ENCODE results near the gene NR1I3.
A peak's percentile ranks its signal among the peaks of the same experiment; 100 is the strongest.

Gene NR1I3

DNA sequence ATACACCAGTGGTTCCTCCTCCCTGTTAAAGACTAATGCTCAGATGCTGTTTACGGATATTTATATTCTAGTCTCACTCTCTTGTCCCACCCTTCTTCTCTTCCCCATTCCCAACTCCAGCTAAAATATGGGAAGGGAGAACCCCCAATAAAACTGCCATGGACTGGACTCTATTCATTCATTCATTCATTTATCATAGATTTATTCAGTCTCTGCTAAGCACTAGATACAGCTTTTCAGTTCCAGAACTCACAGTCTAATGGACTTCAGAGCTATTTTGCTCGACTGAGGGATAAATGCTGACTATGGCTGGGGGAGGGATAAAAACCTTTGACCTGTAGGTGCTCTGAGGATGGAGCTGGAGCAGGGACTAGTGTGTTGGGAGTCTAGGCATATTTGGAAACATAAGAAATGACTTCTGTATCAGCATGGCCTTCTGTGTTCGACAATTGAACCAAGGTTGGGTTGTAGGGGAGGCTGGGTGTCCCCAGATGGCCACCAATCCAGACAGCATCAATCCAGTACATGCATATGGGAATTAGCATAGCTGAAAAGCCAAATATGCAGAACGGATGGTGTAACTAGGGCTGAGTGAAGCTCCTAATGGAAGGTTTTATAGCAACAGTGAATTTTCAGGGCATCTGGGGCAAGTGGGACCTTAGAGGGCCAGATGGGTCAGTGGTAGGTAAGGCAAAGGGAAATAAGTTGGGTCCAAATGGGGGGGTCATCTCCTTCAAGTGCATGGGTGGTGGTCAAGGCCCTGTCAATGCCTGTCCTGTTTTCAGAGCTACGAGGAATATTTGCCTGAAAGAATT is 18.7 kb downstream of the NR1I3 start:
- H3K4me3 ChIP-seq (ENCODE audit: severe bottlenecking) = no peak overlapping the region
- no peaks in the 10 kb centered on the region for H3K4me1 ChIP-seq (ENCODE audit: insufficient read depth, poor library complexity, severe bottlenecking)
- TF ChIP-seq, protein P1, sequence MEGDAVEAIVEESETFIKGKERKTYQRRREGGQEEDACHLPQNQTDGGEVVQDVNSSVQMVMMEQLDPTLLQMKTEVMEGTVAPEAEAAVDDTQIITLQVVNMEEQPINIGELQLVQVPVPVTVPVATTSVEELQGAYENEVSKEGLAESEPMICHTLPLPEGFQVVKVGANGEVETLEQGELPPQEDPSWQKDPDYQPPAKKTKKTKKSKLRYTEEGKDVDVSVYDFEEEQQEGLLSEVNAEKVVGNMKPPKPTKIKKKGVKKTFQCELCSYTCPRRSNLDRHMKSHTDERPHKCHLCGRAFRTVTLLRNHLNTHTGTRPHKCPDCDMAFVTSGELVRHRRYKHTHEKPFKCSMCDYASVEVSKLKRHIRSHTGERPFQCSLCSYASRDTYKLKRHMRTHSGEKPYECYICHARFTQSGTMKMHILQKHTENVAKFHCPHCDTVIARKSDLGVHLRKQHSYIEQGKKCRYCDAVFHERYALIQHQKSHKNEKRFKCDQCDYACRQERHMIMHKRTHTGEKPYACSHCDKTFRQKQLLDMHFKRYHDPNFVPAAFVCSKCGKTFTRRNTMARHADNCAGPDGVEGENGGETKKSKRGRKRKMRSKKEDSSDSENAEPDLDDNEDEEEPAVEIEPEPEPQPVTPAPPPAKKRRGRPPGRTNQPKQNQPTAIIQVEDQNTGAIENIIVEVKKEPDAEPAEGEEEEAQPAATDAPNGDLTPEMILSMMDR (IDR thresholded peaks at IDR 0.05; ENCODE audit: poor library complexity, severe bottlenecking) = no peak
- no peaks in the 10 kb centered on the region for H3K27me3 ChIP-seq (ENCODE audit: insufficient read depth, poor library complexity, severe bottlenecking)
- DNase-seq (ENCODE audit: low spot score) (no peak), ATAC-seq (ENCODE audit: low read depth) (no peak)
- H3K27ac ChIP-seq (ENCODE audit: poor library complexity, severe bottlenecking) = no peak overlapping the region
- H3K9me3 ChIP-seq (ENCODE audit: severe bottlenecking) = no peaks in the 10 kb centered on the region
- peaks cover 4% of the 10 kb centered on the region; the same call in 1 of the 2 replicates for H3K36me3 ChIP-seq (ENCODE audit: low read depth)

DNA sequence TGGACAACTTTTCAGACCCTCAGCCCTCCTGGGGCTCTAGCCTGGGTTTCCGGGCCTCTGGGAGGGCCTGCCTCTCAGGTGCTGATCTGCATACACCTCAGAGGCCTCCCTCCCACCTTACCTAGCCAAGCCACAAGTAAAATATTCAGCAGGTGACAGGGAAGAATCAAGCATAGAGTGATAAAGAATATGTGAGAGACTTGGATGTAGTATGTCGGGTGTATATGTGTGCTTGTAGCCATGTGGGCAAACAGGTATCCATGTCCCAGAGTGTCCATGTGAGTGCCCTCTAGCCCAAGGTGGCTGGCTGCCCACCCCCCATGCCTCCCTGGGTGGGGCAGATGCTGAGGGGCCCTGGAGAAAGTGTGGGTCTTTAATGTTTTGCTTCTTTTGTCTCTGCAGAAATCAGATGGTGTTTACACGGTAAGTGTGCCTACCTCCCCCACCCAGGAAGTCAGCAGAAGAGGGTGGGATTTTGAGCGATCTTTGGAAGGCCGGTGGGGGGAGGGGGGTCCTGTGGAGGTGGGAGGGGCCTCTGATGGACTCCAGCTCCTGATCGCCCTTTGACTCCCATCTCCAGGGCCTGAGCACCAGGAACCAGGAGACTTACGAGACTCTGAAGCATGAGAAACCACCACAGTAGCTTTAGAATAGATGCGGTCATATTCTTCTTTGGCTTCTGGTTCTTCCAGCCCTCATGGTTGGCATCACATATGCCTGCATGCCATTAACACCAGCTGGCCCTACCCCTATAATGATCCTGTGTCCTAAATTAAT is 19.5 kb downstream of the NR1I3 start:
- H3K4me3 ChIP-seq (ENCODE audit: severe bottlenecking) = no peak overlapping the region
- H3K36me3 ChIP-seq (ENCODE audit: low read depth) = peaks cover 12% of the 10 kb centered on the region
- TF ChIP-seq, protein P1 (IDR thresholded peaks at IDR 0.05; ENCODE audit: poor library complexity, severe bottlenecking) = no peak
- H3K4me1 ChIP-seq (ENCODE audit: insufficient read depth, poor library complexity, severe bottlenecking) = no peaks in the 10 kb centered on the region
- no peak for ATAC-seq (ENCODE audit: low read depth)
- H3K27ac ChIP-seq (ENCODE audit: poor library complexity, severe bottlenecking) = no peak overlapping the region
- H3K9me3 ChIP-seq (ENCODE audit: severe bottlenecking) = no peaks in the 10 kb centered on the region
- DNase-seq (ENCODE audit: low spot score) = no peak
- H3K27me3 ChIP-seq (ENCODE audit: insufficient read depth, poor library complexity, severe bottlenecking) = no peaks in the 10 kb centered on the region

DNA sequence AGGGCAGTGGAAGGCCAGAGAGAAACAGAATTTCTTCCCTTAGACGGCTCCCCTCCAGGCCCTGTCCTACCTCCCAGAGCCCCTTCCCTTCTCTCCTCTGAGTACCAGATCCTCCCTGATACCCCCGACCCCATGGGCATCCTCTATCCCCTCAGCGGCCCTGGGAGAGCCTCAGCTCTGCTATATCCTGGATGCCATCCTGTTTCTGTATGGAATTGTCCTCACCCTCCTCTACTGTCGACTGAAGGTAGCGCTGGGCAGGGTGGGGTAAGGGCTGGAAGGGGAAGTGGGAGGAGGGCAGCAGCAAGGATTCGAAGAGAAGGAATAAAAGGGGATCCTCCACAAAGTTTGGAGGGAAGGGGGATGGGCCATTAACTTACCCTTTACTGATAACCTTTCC is 20.2 kb downstream of the NR1I3 start:
- no peak overlapping the region for H3K4me3 ChIP-seq (ENCODE audit: severe bottlenecking)
- peaks cover 18% of the 10 kb centered on the region for H3K36me3 ChIP-seq (ENCODE audit: low read depth)
- no peak for ATAC-seq (ENCODE audit: low read depth)

DNA sequence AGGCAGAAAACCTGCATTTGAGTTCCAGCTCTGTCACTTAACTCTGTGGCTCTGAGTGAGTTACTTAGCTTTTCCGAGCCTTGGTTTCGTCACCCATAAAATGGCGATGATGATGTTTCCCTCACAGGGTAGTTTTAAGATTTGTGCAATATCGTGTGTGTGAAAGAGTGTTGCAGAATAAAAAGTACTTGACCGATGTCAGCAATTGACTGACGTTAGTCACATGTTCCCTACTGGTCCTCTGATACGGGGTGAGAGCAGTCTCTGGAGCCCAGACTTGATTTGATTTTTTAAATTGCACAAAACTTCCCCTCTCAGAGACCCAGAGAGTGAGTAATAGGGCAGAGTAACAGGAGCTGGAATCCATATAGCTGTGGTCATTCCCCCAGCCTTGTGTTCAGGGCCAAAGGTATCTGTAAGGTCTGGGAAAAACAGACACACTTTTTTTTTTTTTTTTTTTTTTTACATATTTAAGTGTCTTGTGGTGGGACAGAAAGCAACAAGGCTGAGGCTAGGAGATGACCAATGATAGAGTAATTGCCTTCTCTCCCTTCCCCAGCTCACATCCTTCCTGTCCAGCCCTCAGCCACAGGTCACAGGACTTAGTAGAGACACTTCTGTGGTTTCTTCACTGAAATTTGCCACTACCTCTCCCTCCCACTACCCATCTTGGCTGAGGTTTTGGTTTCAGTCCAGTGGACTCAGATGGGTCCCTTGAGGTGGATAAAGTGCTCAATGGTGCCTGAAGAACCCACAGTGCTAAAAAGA is 20.9 kb downstream of the NR1I3 start:
- ATAC-seq (ENCODE audit: low read depth) = peak; percentile 40; the same call in 1 of the 3 replicates
- TF ChIP-seq, protein P1 (IDR thresholded peaks at IDR 0.05; ENCODE audit: poor library complexity, severe bottlenecking) = no peak
- Histone ChIP-seq H3K36me3 (ENCODE audit: low read depth) (peaks cover 25% of the 10 kb centered on the region), H3K27ac (ENCODE audit: poor library complexity, severe bottlenecking) (no peak overlapping the region), H3K4me1 (ENCODE audit: insufficient read depth, poor library complexity, severe bottlenecking) (no peaks in the 10 kb centered on the region), H3K9me3 (ENCODE audit: severe bottlenecking) (no peaks in the 10 kb centered on the region), H3K27me3 (ENCODE audit: insufficient read depth, poor library complexity, severe bottlenecking) (no peaks in the 10 kb centered on the region), H3K4me3 (ENCODE audit: severe bottlenecking) (no peak overlapping the region)
- DNase-seq (ENCODE audit: low spot score) = no peak

More for the DNA sequence above, 20.2 kb downstream of the NR1I3 start:
- Histone ChIP-seq H3K27ac (ENCODE audit: poor library complexity, severe bottlenecking) (no peak overlapping the region), H3K9me3 (ENCODE audit: severe bottlenecking) (no peaks in the 10 kb centered on the region), H3K4me1 (ENCODE audit: insufficient read depth, poor library complexity, severe bottlenecking) (no peaks in the 10 kb centered on the region), H3K27me3 (ENCODE audit: insufficient read depth, poor library complexity, severe bottlenecking) (no peaks in the 10 kb centered on the region)
- no peak for DNase-seq (ENCODE audit: low spot score)
- TF ChIP-seq, protein P1 (IDR thresholded peaks at IDR 0.05; ENCODE audit: poor library complexity, severe bottlenecking) = no peak

Measured in RWPE2 (cell line).